Mucosa of stomach (tissue), 1 donor: ENCODE results near the gene SLC49A3.

Experiments
- H3K27me3 ChIP-seq: one replicate; pipeline ENCODE4 v1.7.0; 2013; ENCODE audit warnings: mild to moderate bottlenecking, low read length; ENCODE audit not compliant: control insufficient read depth, insufficient read depth
- H3K36me3 ChIP-seq: one replicate; pipeline ENCODE4 v1.7.0; 2013; ENCODE audit warnings: low read length; ENCODE audit not compliant: control insufficient read depth, insufficient read depth
- H3K4me1 ChIP-seq: one replicate; pipeline ENCODE4 v1.7.0; 2013; ENCODE audit warnings: mild to moderate bottlenecking, low read length; ENCODE audit not compliant: control insufficient read depth, insufficient read depth
- H3K4me3 ChIP-seq: one replicate; pipeline ENCODE4 v1.7.0; 2013; ENCODE audit warnings: low read length
- H3K9ac ChIP-seq: one replicate; pipeline ENCODE4 v1.7.0; 2013; ENCODE audit warnings: mild to moderate bottlenecking, low read length, moderate library complexity
- H3K9me3 ChIP-seq: one replicate; pipeline ENCODE4 v1.7.0; 2013; ENCODE audit warnings: mild to moderate bottlenecking, low read length, moderate library complexity; ENCODE audit not compliant: control insufficient read depth
- donor health status: Pancreatic carcinoma.

Gene SLC49A3

DNA sequence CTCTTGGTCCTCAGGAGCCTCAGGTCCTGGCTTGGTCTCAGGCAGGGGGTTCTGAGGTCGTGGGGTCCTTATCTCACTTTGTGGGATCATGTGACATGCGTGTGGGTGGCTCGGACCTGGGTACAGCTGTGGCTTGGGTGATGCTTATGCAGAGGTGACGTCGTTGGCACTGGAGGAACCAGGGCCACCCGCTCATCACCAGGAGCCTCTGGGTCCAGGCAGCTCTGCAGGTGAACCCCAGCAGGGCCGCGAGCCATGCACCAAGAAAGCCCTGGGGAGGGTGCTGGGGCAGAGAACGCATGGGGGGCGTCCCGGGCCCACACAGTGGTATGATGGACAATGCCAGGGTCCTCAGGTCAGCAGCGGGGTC lies 23.6 kb downstream of the SLC49A3 start:
- H3K36me3 ChIP-seq: no peaks in the 10 kb centered on the region
- H3K9ac ChIP-seq: no peak overlapping the region
- no peaks in the 10 kb centered on the region for H3K9me3 ChIP-seq
- H3K4me3 ChIP-seq: no peak overlapping the region
- peaks cover 10% of the 10 kb centered on the region for H3K27me3 ChIP-seq
- peaks cover 3% of the 10 kb centered on the region for H3K4me1 ChIP-seq

DNA sequence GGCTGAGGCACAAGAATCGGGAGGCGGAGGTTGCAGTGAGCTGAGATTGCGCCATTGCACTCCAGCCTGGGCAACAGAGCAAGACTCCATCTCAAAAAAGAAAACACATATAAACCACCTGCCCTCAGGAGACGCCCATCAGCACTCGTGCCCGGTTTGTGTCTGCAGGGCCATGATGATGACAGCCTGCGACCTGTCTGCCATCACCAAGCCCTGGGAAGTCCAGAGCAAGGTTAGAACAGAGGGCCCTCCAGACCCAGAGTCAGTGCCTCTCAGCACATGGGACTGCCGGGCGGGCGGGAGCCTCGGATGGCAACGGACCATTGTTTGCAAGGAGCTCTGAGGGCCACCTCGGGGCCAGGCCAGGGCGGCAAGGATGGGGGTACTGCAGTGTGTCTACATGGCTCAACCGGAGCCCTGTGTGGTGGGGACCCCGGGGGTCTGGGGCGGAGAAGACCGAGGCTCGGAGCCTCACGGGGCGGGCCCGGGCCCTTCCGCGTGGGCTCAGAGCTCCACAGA lies 24.2 kb downstream of the SLC49A3 start:
- Histone ChIP-seq H3K36me3 (no peaks in the 10 kb centered on the region), H3K9ac (no peak overlapping the region), H3K27me3 (peaks cover 10% of the 10 kb centered on the region), H3K4me3 (no peak overlapping the region), H3K9me3 (no peaks in the 10 kb centered on the region), H3K4me1 (peaks cover 3% of the 10 kb centered on the region)

- Histone ChIP-seq H3K9me3 (no peaks in the 10 kb centered on the region), H3K9ac (peak overlapping the region; percentile 78), H3K36me3 (no peaks in the 10 kb centered on the region), H3K4me1 (peaks cover 3% of the 10 kb centered on the region), H3K4me3 (peak overlapping the region; percentile 14), H3K27me3 (peaks cover 10% of the 10 kb centered on the region)
Measured at GRCh38 chr4:663438-664428, 25.2 kb downstream of the SLC49A3 start.

DNA sequence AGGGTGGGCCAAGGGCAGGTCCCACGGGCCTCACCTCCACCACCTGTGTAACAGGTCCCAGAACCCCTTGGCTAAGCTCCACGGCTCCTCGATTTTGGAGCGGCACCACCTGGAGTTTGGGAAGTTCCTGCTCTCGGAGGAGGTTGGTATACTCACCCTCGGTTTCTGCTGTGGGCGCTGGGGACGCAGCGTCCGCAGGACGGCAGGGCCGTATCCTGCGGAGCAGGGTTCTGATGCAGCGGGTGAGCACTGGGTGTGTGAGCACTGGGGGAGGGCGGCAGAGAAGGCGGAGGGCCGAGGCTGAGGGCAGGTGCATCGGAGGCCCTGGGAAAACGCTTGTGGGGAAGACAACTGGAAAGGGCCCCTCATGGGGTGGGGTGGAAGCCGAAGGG lies 25.9 kb downstream of the SLC49A3 start:
- Histone ChIP-seq H3K4me1 (peaks cover 3% of the 10 kb centered on the region), H3K36me3 (no peaks in the 10 kb centered on the region), H3K4me3 (no peak overlapping the region), H3K9ac (peak overlapping the region; percentile 78), H3K27me3 (peaks cover 10% of the 10 kb centered on the region), H3K9me3 (no peaks in the 10 kb centered on the region)

GRCh38 chr4:661881-662761 lies 26.8 kb downstream of the SLC49A3 start:
- H3K4me1 ChIP-seq: peaks cover 3% of the 10 kb centered on the region

DNA sequence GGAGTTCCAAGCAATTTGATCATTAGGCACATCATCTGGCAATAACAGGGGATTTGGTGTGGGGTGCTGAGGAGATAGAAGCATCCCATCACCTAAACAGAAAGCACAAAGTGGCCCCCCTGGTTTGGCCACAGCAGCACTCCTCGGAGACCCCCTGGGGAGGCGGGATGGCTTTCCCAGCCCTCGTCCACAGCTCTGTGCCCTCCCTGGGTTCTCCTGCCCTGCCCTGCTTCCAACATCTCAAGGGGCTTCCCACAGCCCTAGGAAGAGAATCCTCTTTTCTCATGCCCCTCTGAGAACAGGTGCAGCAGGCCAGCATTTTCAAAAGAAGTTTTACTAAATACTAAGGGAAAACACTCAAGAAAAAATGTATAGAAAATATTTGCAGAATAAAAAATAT lies 27.7 kb downstream of the SLC49A3 start:
- Histone ChIP-seq H3K9ac (no peak overlapping the region), H3K36me3 (no peaks in the 10 kb centered on the region), H3K4me3 (no peak overlapping the region), H3K27me3 (peaks cover 10% of the 10 kb centered on the region), H3K9me3 (no peaks in the 10 kb centered on the region), H3K4me1 (peaks cover 3% of the 10 kb centered on the region)

More at GRCh38 chr4:661881-662761, 26.8 kb downstream of the SLC49A3 start:
- no peak overlapping the region for H3K9ac ChIP-seq
- peaks cover 10% of the 10 kb centered on the region for H3K27me3 ChIP-seq
- no peak overlapping the region for H3K4me3 ChIP-seq
- no peaks in the 10 kb centered on the region for H3K36me3 ChIP-seq
- no peaks in the 10 kb centered on the region for H3K9me3 ChIP-seq

- H3K4me3 ChIP-seq: no peak overlapping the region
- H3K9me3 ChIP-seq: no peaks in the 10 kb centered on the region
- H3K4me1 ChIP-seq: peaks cover 3% of the 10 kb centered on the region
- H3K36me3 ChIP-seq: no peaks in the 10 kb centered on the region
- peaks cover 13% of the 10 kb centered on the region for H3K27me3 ChIP-seq
- H3K9ac ChIP-seq: no peak overlapping the region
Measured at GRCh38 chr4:660401-660800, 28.6 kb downstream of the SLC49A3 start.

GRCh38 chr4:659851-660250 lies 29.1 kb downstream of the SLC49A3 start:
- Histone ChIP-seq H3K4me3 (no peak overlapping the region), H3K9ac (no peak overlapping the region), H3K27me3 (peaks cover 15% of the 10 kb centered on the region), H3K9me3 (no peaks in the 10 kb centered on the region), H3K36me3 (no peaks in the 10 kb centered on the region), H3K4me1 (peaks cover 3% of the 10 kb centered on the region)

GRCh38 chr4:658681-659667 lies 30.0 kb downstream of the SLC49A3 start:
- no peak overlapping the region for H3K4me3 ChIP-seq
- no peaks in the 10 kb centered on the region for H3K9me3 ChIP-seq
- H3K27me3 ChIP-seq: peaks cover 12% of the 10 kb centered on the region
- H3K9ac ChIP-seq: no peak overlapping the region
- no peaks in the 10 kb centered on the region for H3K36me3 ChIP-seq
- peaks cover 3% of the 10 kb centered on the region for H3K4me1 ChIP-seq

DNA sequence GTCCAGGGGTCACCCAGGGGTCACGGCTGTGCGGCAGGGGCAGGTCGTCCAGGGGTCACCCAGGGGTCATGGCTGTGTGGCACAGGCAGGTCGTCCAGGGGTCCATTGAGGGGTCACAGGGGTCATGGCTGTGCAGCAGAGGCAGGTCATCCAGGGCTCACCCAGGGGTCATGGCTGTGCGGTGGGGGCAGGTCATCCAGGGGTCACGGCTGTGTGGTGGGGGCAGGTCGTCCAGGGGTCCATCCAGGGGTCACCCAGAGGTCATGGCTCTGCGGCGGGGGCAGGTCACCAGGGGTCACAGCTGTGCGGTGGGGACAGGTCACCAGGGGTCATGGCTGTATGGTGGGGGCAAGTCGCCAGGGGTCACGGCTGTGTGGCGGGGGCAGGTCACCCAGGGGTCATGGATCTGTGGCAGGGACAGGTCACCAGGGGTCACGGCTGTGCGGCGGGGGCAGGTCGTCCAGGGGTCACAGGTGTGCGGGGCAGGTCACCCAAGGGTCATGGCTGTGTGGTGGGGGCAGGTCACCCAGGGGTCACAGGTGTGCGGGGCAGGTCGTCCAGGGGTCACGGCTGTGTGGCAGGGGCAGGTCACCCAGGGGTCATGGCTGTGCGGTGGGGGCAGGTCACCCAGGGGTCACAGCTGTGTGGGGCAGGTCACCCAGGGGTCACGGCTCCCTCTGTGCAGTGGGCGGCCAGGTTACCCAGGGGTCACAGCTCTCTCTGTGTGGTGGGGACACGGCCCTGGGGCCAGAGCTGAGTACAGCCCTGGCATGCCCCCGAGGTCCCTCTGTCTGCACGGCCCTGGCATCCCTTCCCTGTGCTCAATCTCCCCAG lies 30.9 kb downstream of the SLC49A3 start:
- Histone ChIP-seq H3K4me3 (no peak overlapping the region), H3K4me1 (no peaks in the 10 kb centered on the region), H3K9me3 (no peaks in the 10 kb centered on the region), H3K27me3 (peaks cover 5% of the 10 kb centered on the region), H3K36me3 (no peaks in the 10 kb centered on the region), H3K9ac (no peak overlapping the region)
